ENCODE data around the gene CEACAM3. TPM values are rescaled to one million over a fixed set of nuclear protein-coding genes. Genes with fewer than 3 reads are reported as not detected.

Gene CEACAM3
- total and polyA plus RNA-seq, 9 of the 15 experiments (the other 6 are each of a cell fraction or from before 2014, with no cell fraction given), result not detected

GRCh38 chr19:41753936-41754529, 42.4 kb upstream of the CEACAM3 start:
- in situ Hi-C loops (cut with MboI), result no loop called here
- peaks cover 0 to 3% of the 10 kb centered on the region in 2 experiments; a peak in 2 of 5 replicates for H3K27me3 ChIP-seq (ENCODE audit: control insufficient read depth in 2 of 2, insufficient read depth in 2 of 2, low read length in 2 of 2)
- FAIRE-seq (peak; percentile 88), ATAC-seq (peak; percentile 95), DNase-seq (ENCODE audit: extremely low read depth in 1 of 4, low spot score in 3 of 4) (peak; percentile 24 to 57 (median 26))
- no peaks in the 10 kb centered on the region for H4K20me1 ChIP-seq (replicated peaks; ENCODE audit: control insufficient read depth, insufficient read depth, low read length)
- no peaks in the 10 kb centered on the region for H3K4me1 ChIP-seq (replicated peaks in 1 of 2; ENCODE audit: control insufficient read depth in 2 of 2, insufficient read depth in 2 of 2, low read length in 2 of 2)
- no peak overlapping the region for H3K9ac ChIP-seq (ENCODE audit: insufficient read depth in 1 of 2, low read depth in 2 of 2, low read length in 2 of 2)
- H3K9me3 ChIP-seq (replicated peaks; ENCODE audit: control insufficient read depth, insufficient read depth, low read depth, low read length), result no peaks in the 10 kb centered on the region
- ChIA-PET CTCF (ENCODE audit: low intra/inter-chr PET ratio) (interaction anchor here (0.5 to 1.8 kb wide), 5 partner anchors 28 to 113 kb away, joined by 3 to 8 read pairs (median 4); no protein-coding TSS in a partner anchor), POLR2A (interaction anchor here (0.6 kb wide), 2 partner anchors 33 to 134 kb away, joined by 3 to 4 read pairs; no protein-coding TSS in a partner anchor)
- TF ChIP-seq EGR1 (conservative IDR thresholded peaks at IDR 0.05) (peak; percentile 20; the same call in 1 of the 2 replicates), CAMTA2 (CRISPR knock-in tag; conservative IDR thresholded peaks at IDR 0.05) (no peak), ZFP1 (CRISPR knock-in tag; IDR thresholded peaks at IDR 0.05) (no peak), CTCF (IDR thresholded peaks at IDR 0.05 in 2 of 3, conservative IDR thresholded peaks at IDR 0.05 in 1 of 3; ENCODE audit: insufficient read depth in 2 of 3, low read depth in 1 of 3, low read length in 3 of 3) (peak; percentile 57 to 84 (median 59)), GTF2F1 (IDR thresholded peaks at IDR 0.05; ENCODE audit: low read depth, low read length) (no peak), EZH2 (IDR thresholded peaks at IDR 0.05; ENCODE audit: borderline replicate concordance, low read depth, low read length) (no peak), SMC3 (conservative IDR thresholded peaks at IDR 0.05; ENCODE audit: insufficient read depth, low read depth, low read length) (0 out of 2 replicates have a peak, but pooled peaks have one; percentile 20), HNRNPL (IDR thresholded peaks at IDR 0.05; ENCODE audit: low read depth, low read length) (0 out of 2 replicates have a peak, but pooled peaks have one; percentile 27)
- no peak overlapping the region for H3K4me2 ChIP-seq (ENCODE audit: insufficient read depth, low read length)
- H3K79me2 ChIP-seq (ENCODE audit: control insufficient read depth, insufficient read depth, low read length), result no peaks in the 10 kb centered on the region
- H2AFZ ChIP-seq (ENCODE audit: low read depth, low read length), result no peak overlapping the region
- H3K27ac ChIP-seq (ENCODE audit: extremely low read depth, low read depth, low read length), result no peak overlapping the region
- no peak overlapping the region for H3K4me3 ChIP-seq
- no peaks in the 10 kb centered on the region for H3K36me3 ChIP-seq (ENCODE audit: control insufficient read depth, insufficient read depth, low read length)
- intact Hi-C loops (cut with micrococcal nuclease), result loop anchor here (1.0 kb wide), 2 partner anchors 31 to 67 kb away; no protein-coding TSS in a partner anchor
- WGBS (ENCODE audit: insufficient coverage, low coverage, missing lambda C conversion rate), result 0% methylated on average over 4 of the region's 4 CpGs
- H3K9me1 ChIP-seq (ENCODE audit: control insufficient read depth, insufficient read depth, low read length), result no peaks in the 10 kb centered on the region
- BruUV-seq (replicated peaks), result no TSS peak

Data from K562 (cell line).